ENCODE results near the gene RNF207.

The RNF207 gene

DNA sequence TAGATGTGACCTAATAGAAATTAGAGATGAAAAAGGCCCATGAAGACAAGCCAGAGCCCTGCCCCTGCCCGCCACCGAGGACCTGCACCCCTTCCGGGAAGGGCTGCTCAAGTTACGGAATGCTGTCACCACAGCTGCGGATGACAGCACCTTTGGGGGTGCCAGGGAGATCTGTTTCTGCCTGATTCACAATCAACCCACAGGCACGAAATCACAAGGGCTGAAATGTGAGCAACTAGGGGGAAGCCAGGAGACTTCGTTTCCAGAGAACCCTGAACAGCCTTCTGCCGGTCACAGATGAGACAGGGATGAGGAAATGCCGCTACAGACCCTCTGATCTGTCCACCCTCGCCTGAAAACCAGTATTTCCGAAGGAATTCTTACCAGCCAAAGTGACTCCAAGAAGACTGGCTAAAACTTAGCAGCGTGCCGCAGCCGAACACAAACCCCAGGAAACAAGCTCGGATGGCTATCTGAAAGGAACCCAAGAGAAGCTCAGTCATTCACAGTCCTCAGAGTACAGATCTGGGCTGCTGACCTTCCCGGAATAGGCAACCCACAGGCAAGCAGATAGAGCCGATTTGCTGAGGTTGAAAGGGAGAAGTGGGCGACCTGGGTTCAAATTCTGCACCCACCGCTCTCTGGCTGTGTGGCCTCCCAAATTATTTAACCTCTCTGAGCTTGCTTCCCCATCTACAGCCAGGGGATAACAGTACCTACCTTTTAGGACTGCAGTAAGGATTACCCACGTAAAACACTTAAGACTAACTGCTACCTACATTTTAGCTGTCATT lies 28.8 kb downstream of the RNF207 start:
- DNase-seq: no peak

DNA sequence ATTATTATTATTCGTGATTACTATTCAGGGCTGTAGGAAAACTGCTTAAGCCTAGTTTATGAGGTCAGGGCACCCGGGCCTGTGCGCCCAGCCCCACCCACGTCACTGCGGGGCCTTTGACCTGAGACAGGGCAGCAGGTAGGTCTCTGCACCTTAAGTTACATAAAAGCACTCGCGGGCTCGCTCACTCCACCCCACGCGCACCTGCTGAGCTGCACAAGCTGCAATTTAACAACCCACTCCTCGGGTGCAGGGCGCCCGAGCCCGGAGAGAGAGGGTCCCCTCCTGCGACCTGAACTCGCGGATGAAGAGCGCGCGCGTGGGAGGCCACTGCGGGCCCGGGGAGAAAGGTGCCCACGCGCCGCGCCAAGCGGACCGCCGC lies 29.4 kb downstream of the RNF207 start:
- no peak for DNase-seq

DNA sequence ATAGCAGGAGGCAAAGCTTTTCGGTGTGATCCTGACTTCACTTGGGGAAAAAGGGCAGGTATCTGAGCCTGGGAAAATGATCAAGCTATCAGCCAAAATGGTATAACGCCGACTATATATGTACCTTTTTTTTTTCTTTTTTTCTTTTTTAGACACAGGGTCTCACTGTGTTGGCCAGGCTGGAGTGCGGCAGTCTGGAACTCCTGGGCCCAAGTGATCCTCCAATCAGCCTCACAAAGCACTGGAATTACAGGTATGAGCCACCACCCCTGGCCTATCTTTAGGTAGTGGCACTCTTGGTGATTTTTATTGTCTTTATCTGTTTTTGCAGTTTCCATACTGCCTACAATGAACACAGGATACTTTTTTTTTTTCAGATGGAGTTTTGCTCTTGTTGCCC lies 31.2 kb downstream of the RNF207 start:
- no peak for DNase-seq

DNA sequence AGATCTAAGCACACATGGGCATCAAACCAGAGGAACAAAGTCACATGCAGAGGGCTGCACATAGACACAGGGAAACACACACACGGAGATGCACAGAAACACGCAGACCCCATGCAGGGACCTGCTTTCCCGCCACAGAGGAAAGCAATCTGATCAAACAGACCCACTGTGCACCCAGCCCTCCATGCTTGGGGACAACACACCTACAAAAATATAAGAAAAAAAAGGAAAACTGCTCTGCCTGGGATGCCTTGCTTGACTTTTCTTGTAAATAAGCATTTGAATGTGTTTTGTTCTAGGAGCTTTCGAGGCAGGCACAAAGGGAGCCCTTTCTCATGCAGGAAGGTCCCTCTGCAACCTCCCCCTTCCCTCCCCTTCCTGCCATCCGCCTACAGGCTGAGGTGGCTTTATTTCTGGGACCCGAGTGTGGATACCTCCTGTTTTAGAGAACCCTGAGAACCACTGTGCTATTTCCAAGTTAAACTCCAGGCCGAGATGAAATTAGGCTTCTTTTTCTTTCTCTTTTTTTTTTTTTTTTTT lies 33.4 kb downstream of the RNF207 start:
- DNase-seq: no peak

GRCh38 chr1:6239950-6240768 lies 34.2 kb downstream of the RNF207 start:
- DNase-seq: no peak

GRCh38 chr1:6241107-6241886 lies 35.4 kb downstream of the RNF207 start:
- DNase-seq: no peak

GRCh38 chr1:6241887-6242740 lies 36.2 kb downstream of the RNF207 start:
- DNase-seq: peak in 1 of 14 donors; percentile 15

GRCh38 chr1:6243053-6243834 lies 37.3 kb downstream of the RNF207 start:
- no peak for DNase-seq

DNA sequence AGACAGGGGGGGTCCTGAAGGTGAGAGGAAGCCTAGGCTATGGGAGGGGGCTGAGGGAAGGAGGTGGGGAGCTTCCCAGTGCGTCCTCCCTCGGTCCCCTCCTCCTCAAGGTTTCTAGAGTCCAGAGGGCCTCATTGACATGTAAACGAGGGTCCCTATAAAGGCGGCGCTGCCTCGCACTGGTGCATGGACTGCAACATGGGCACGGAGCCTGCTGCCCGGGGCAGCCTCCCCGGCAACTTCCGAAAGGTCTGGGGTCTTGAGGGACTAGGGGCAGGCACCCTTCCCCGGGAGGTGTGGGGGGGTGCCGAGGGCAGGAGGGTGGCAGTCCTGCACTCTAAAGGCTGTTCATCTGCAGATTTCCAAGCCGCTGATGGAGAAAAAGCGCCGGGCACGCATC lies 38.1 kb downstream of the RNF207 start, which contains the start of gene HES3:
Gene HES3, plus strand, starts transcription at position 187 of the 400 bp plus-strand sequence. Its CDS starts 187 bp downstream, at position 374.
- DNase-seq: no peak

DNA sequence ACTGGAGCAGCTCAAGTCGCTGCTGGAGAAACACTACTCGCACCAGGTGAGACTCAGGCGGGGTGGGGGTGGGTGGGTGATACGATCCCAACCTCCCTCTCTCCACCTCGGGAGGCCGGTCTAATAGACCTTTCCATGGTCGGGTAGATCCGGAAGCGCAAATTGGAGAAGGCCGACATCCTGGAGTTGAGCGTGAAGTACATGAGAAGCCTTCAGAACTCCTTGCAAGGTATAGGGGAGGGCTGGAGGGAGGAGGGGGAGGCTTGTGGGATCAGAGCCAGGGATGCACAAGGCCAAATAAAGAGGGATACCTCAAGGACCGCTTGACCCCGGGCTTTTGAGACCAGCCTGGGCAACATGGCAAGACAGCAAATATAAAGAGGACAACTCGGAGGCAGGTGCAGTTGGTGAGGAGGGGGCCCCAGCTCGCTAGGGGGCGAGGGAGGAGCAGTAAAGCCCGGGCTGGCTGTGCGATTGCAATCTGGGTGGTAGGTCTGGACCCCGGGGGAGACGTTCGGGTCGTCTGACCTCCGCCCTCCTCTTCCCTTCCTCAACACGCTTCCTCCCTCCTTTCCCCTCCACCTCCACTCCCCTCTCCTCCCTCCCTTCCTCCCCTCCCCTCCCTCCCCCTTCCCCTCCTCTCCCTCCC lies 38.6 kb downstream of the RNF207 start:
- DNase-seq: no peak

- peak in 12 of 14 donors; percentile 5 to 71 (median 28) for DNase-seq
These were observed 39.4 kb downstream of the RNF207 start for GRCh38 chr1:6245086-6245868.

DNA sequence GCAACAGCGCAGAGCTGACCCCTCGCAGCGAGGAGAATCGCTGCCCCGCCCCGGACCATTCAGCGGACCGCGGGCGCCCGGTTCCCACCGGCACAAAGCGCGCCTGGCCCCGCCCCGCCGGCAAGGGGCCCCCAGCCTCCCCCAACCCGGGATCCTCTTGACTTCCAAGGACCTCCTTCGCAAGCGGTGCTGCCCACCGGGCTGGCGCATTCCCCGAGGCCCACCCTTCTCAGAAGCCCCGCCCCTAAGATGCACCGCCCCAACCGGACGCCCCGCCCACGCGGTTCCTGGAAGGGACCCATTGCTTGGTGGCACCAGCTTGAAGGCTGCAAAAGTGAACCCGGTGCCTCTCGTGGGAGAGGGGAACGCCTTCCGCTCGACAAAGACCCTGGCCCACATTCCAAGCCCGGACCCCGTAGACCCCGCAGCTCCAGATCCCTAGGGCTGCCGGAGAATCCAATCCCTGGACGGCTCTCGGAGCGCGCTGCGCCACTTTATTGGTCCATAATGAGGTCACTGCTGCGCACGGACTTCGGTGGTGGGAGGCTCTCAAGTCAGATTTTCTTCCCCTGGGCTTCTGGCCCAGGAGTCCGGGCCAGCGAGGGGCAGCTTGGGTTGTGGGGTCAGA lies 40.1 kb downstream of the RNF207 start:
- DNase-seq: no peak

DNA sequence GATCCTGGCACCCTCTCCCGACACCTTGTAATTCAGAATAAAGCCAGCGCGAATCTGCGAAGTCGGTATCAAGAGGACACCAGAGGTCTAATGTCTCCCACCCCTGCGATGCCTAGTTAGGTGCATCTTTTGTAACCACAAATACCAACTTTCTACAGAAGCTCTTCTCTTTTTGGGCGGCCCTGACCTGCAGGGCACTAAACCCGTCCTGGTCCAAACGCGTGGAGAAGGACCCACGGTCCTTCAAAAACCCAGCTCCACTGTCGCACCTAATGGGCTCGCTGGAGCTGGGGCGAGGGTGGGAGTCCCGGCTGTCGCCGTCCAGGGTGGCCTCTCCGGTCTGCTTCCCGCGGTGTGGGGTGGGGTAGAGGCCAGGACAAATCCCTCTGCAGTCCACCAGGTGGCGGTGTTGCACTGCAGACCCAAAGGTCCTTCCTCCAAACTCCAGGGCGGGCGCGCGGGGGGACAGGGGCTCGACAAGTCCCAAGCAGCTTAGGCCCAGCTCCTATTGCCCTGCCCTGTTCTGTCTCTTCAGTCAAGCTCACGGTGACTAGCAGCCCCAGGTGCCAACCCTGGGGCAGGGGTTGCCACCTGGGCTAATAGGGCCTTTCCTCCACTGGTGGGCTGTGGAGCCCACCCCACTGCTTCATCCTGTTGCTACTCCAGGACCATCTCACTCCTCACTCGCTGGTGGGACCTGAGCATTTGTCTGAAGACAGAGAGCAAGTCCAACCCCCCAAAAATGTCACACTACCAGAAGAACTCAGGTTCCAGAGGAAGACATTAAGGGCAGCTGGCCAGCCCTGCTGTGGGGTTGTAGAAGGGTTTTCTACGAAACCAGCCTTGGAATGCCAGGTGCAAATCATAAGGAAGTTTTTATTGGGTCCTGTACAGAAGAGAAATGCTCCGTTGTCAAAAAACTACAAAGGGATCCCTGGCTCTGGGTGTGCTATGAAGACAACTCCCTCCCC lies 40.9 kb downstream of the RNF207 start:
- peak in 12 of 14 donors; percentile 20 to 67 (median 49) for DNase-seq

GRCh38 chr1:6247651-6248050 lies 41.7 kb downstream of the RNF207 start:
- DNase-seq: no peak

- DNase-seq: no peak
These were observed 42.4 kb downstream of the RNF207 start for GRCh38 chr1:6248161-6248776.

DNA sequence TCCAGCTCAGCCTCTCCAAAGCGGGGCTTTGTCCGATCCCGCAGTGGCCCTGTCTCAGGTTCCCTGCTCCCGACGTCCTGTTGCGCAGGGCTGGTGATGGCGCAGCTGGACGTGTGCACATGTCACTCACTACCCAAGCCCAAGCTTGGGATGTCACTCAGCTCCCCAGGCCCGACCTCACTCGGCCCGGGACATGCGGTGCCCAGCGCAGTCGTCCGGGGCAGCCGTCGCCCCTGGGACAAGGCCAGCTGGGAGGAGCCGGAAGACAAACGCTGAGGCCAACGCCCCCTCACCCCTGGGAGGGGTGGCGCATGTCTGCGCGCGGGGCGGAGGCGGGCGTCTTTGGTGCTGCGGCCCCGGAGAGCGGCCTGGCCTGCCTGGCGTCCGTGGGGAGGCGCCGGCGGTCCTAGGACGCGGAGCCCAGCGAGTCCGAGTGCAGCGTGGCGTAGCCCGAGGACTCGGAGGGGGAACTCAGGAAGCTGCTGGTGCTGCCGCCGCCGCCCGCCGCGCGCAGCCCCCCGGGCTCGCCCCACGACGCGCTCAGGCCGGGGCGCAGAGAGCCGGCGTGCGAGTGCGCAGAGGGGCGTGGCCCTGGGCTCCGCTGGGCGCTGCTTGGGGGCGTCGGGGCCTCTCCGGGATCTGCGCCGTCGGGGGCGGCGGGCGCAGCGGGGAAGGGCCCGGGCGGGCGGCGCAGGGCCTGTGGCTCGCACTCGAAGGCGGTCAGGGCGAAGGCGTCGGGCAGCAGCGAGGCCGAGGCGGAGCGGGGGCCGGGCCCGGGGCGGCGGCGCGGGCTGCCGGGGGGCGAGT lies 43.2 kb downstream of the RNF207 start:
- DNase-seq: no peak
